GM12878 (cell line): ENCODE results near the gene PSMD12. TPM values are rescaled to one million over a fixed set of nuclear protein-coding genes. Genes with fewer than 3 reads are reported as not detected.

Experiments
- CHD2 ChIP-seq: IDR thresholded peaks from 2 replicates; pipeline ENCODE4 v1.6.1; 2011; ENCODE audit warnings: low read depth, low read length, improper control_type of control experiment, borderline replicate concordance
- EP300 ChIP-seq, 2 experiments: fragments of 150-350 bp in 1 of 2; IDR thresholded peaks; 2 replicates each; pipeline ENCODE4 v1.6.1; 2011 to 2012; ENCODE audit warnings: low read depth in 2 of 2, low read length in 2 of 2, borderline replicate concordance in 1 of 2, improper control_type of control experiment in 1 of 2, inconsistent platforms in 1 of 2; ENCODE audit not compliant: control insufficient read depth in 1 of 2
- JUND ChIP-seq: IDR thresholded peaks from 2 replicates; pipeline ENCODE4 v1.6.1; 2012; ENCODE audit warnings: low read depth, mild to moderate bottlenecking, low read length, improper control_type of control experiment, moderate library complexity
- KLF5 ChIP-seq: fragments of 450-650 bp; IDR thresholded peaks from 2 replicates; pipeline ENCODE4 v1.6.1; 2014; ENCODE audit warnings: mild to moderate bottlenecking; ENCODE audit not compliant: partially characterized antibody
- NBN ChIP-seq: fragments of 450-650 bp; IDR thresholded peaks from 2 replicates; pipeline ENCODE4 v1.6.1; 2016
- NFXL1 ChIP-seq: fragments of 450-650 bp; IDR thresholded peaks from 2 replicates; pipeline ENCODE4 v1.6.1; 2017; ENCODE audit warnings: antibody characterized with exemption, mild to moderate bottlenecking, borderline replicate concordance
- NR2C2 ChIP-seq: IDR thresholded peaks from 2 replicates; pipeline ENCODE4 v1.6.1; 2011; ENCODE audit warnings: borderline replicate concordance, low read depth; ENCODE audit not compliant: control insufficient read depth, insufficient read length
- RBBP5 ChIP-seq: fragments of 200-600 bp; sonication (generic); conservative IDR thresholded peaks from 2 replicates; pipeline ENCODE4 v1.6.1; 2016
- RFX5 ChIP-seq: IDR thresholded peaks from 2 replicates; pipeline ENCODE4 v1.6.1; 2011; ENCODE audit warnings: low read depth, low read length, improper control_type of control experiment
- SMAD1 ChIP-seq: fragments of 450-650 bp; IDR thresholded peaks from 2 replicates; pipeline ENCODE4 v1.6.1; 2018; ENCODE audit warnings: mild to moderate bottlenecking, low read depth; ENCODE audit not compliant: partially characterized antibody
- SUPT20H ChIP-seq: IDR thresholded peaks from 2 replicates; pipeline ENCODE4 v1.6.1; 2011; ENCODE audit warnings: low read depth, mild to moderate bottlenecking, low read length, moderate library complexity, borderline replicate concordance; ENCODE audit not compliant: control insufficient read depth
- SUZ12 ChIP-seq: fragments of 200-600 bp; sonication (generic); IDR thresholded peaks from one replicate; pipeline ENCODE4 v1.6.1; 2018; ENCODE audit warnings: antibody characterized with exemption, mild to moderate bottlenecking; ENCODE audit not compliant: unreplicated experiment
- TARDBP ChIP-seq: IDR thresholded peaks from 2 replicates; pipeline ENCODE4 v1.6.1; 2016; ENCODE audit warnings: borderline replicate concordance
- TBL1XR1 ChIP-seq: IDR thresholded peaks from 2 replicates; pipeline ENCODE4 v1.6.1; 2012; ENCODE audit warnings: low read depth, low read length, improper control_type of control experiment
- ZNF24 ChIP-seq: fragments of 450-650 bp; IDR thresholded peaks from 2 replicates; pipeline ENCODE4 v1.6.1; 2017; ENCODE audit warnings: antibody characterized with exemption, mild to moderate bottlenecking
- ZNF384 ChIP-seq: IDR thresholded peaks from 2 replicates; pipeline ENCODE4 v1.6.1; 2012; ENCODE audit warnings: low read depth, mild to moderate bottlenecking, low read length, improper control_type of control experiment, borderline replicate concordance
- ZSCAN29 ChIP-seq: fragments of 450-650 bp; IDR thresholded peaks from 2 replicates; pipeline ENCODE4 v1.6.1; 2017; ENCODE audit warnings: mild to moderate bottlenecking, moderate library complexity
- polyA plus RNA-seq, 11 experiments: library from polyadenylated mRNA; depleted of rRNA in 4 of 11; unstranded in 6 of 11; stranded (reverse) in 5 of 11; fragments of >200 nt; fragmentation: Nextera tagmentation in 4 of 11; fragmentation: Illumina TruSeq in 1 of 11; extraction: Ambion mirVana in 4 of 11; extraction: Trizol in 1 of 11; gene quantifications; 1 replicate in 1 of 11; 2 replicates in 10 of 11; pipeline versions ENCODE4 v1.2.1 to v1.2.3, GENCODE V29; 2011 to 2016; ENCODE audit warnings: inconsistent platforms in 2 of 11, missing spikeins in 2 of 11, low read depth in 1 of 11
- total RNA-seq, 4 experiments: library from RNA; depleted of rRNA in 3 of 4; stranded (reverse); fragments of >200 nt in 3 of 4; fragmentation: Illumina TruSeq in 1 of 4; extraction: Trizol in 1 of 4; gene quantifications; 2 replicates each; pipeline versions ENCODE4 v1.2.1 to v1.2.3, GENCODE V29; 2013 to 2021
- TF ChIP-seq, protein P1 (sequence below): IDR thresholded peaks from 2 replicates; pipeline ENCODE4 v1.6.1; 2012; ENCODE audit warnings: improper control_type of control experiment, low read depth, low read length; ENCODE audit not compliant: insufficient replicate concordance
- TF ChIP-seq, protein P2 (sequence below): fragments of 450-650 bp; formaldehyde crosslinking; IDR thresholded peaks from 2 replicates; pipeline ENCODE4 v1.4.0; 2022; ENCODE audit warnings: mild to moderate bottlenecking, moderate library complexity
- TF ChIP-seq, protein P3 (sequence below): fragments of 450-650 bp; IDR thresholded peaks from 2 replicates; pipeline ENCODE4 v1.6.1; 2014; ENCODE audit warnings: mild to moderate bottlenecking

Gene PSMD12
- total and polyA plus RNA-seq, 10 of the 15 experiments (the other 5 are each of a cell fraction or from before 2014, with no cell fraction given), result 19.8 to 149 (median 47.5) TPM

DNA sequence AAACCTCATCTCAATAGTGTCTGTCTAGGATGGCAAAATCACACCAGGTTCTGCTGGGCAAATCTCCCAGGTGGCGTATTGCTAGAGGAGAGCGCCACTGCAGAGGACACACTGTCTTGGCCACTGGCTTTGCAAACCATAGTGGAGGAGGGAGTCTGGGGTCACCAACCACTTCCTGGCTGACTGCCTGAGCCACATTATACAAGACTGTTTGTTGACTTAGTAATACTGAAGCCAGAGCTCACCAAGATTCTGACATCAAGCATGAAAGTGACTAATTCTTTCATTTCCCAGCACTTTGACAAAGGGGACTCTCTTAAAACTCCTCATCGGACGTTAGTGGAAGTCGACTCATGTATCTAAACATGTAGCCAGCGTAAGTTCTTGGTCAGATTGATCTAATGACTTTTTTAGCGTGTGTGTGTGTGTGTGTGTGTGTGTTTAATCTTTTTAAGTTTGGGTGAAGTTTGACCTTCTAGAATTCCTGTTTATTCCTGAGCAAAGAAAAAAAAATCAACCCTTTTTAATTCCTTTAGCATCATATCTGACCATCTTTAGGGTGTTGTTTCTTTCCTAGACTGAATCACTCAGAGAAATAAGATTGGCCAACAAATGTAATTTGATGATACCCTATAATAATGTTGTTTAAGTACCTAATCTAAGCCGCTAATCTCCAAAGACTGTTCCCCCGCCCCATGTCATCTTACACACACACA, 24.4 kb upstream of the PSMD12 start (continued):
- TF ChIP-seq NR2C2, result no peak
- TF ChIP-seq, protein P1, sequence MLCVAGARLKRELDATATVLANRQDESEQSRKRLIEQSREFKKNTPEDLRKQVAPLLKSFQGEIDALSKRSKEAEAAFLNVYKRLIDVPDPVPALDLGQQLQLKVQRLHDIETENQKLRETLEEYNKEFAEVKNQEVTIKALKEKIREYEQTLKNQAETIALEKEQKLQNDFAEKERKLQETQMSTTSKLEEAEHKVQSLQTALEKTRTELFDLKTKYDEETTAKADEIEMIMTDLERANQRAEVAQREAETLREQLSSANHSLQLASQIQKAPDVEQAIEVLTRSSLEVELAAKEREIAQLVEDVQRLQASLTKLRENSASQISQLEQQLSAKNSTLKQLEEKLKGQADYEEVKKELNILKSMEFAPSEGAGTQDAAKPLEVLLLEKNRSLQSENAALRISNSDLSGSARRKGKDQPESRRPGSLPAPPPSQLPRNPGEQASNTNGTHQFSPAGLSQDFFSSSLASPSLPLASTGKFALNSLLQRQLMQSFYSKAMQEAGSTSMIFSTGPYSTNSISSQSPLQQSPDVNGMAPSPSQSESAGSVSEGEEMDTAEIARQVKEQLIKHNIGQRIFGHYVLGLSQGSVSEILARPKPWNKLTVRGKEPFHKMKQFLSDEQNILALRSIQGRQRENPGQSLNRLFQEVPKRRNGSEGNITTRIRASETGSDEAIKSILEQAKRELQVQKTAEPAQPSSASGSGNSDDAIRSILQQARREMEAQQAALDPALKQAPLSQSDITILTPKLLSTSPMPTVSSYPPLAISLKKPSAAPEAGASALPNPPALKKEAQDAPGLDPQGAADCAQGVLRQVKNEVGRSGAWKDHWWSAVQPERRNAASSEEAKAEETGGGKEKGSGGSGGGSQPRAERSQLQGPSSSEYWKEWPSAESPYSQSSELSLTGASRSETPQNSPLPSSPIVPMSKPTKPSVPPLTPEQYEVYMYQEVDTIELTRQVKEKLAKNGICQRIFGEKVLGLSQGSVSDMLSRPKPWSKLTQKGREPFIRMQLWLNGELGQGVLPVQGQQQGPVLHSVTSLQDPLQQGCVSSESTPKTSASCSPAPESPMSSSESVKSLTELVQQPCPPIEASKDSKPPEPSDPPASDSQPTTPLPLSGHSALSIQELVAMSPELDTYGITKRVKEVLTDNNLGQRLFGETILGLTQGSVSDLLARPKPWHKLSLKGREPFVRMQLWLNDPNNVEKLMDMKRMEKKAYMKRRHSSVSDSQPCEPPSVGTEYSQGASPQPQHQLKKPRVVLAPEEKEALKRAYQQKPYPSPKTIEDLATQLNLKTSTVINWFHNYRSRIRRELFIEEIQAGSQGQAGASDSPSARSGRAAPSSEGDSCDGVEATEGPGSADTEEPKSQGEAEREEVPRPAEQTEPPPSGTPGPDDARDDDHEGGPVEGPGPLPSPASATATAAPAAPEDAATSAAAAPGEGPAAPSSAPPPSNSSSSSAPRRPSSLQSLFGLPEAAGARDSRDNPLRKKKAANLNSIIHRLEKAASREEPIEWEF, result no peak
- peak; percentile 55 for TF ChIP-seq SMAD1
- 0 out of 2 replicates have a peak, but pooled peaks have one; percentile 15 for TF ChIP-seq TARDBP
- TF ChIP-seq, protein P2, sequence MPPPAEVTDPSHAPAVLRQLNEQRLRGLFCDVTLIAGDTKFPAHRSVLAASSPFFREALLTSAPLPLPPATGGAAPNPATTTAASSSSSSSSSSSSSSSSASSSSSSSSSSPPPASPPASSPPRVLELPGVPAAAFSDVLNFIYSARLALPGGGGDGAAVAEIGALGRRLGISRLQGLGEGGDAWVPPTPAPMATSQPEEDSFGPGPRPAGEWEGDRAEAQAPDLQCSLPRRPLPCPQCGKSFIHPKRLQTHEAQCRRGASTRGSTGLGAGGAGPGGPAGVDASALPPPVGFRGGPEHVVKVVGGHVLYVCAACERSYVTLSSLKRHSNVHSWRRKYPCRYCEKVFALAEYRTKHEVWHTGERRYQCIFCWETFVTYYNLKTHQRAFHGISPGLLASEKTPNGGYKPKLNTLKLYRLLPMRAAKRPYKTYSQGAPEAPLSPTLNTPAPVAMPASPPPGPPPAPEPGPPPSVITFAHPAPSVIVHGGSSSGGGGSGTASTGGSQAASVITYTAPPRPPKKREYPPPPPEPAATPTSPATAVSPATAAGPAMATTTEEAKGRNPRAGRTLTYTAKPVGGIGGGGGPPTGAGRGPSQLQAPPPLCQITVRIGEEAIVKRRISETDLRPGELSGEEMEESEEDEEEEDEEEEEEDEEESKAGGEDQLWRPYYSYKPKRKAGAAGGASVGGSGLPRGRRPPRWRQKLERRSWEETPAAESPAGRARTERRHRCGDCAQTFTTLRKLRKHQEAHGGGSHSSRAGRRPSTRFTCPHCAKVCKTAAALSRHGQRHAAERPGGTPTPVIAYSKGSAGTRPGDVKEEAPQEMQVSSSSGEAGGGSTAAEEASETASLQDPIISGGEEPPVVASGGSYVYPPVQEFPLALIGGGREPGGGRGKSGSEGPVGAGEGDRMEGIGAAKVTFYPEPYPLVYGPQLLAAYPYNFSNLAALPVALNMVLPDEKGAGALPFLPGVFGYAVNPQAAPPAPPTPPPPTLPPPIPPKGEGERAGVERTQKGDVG (CRISPR knock-in tag), result no peak
- no peak for TF ChIP-seq RBBP5
- peak; percentile 62; the same call in 1 of the 2 replicates for TF ChIP-seq JUND
- no peak for TF ChIP-seq NFXL1
- TF ChIP-seq NBN, result peak; percentile 81
- no peak for TF ChIP-seq ZNF384
- no peak for TF ChIP-seq TBL1XR1
- no peak for TF ChIP-seq SUZ12
- TF ChIP-seq KLF5, result peak; percentile 22
- TF ChIP-seq RFX5, result no peak
- peak; percentile 78 to 85; a peak in 3 of 4 replicates for TF ChIP-seq EP300 (IDR thresholded peaks at IDR 0.05; ENCODE audit: borderline replicate concordance in 1 of 2, control insufficient read depth in 1 of 2, low read depth in 2 of 2, low read length in 2 of 2)
- TF ChIP-seq, protein P3, sequence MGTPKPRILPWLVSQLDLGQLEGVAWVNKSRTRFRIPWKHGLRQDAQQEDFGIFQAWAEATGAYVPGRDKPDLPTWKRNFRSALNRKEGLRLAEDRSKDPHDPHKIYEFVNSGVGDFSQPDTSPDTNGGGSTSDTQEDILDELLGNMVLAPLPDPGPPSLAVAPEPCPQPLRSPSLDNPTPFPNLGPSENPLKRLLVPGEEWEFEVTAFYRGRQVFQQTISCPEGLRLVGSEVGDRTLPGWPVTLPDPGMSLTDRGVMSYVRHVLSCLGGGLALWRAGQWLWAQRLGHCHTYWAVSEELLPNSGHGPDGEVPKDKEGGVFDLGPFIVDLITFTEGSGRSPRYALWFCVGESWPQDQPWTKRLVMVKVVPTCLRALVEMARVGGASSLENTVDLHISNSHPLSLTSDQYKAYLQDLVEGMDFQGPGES, result no peak
- no peak for TF ChIP-seq SUPT20H
- TF ChIP-seq ZSCAN29, result no peak
- TF ChIP-seq ZNF24, result 0 out of 2 replicates have a peak, but pooled peaks have one; percentile 25
- TF ChIP-seq CHD2, result peak; percentile 28; the same call in 1 of the 2 replicates
